Activated T-cell treated with anti-CD3 and anti-CD28 coated beads for 24 hours (primary cell): Measurements from ENCODE around the gene ERCC6.
A peak's percentile ranks its signal among the peaks of the same experiment; 100 is the strongest.

Source experiments
- DNase-seq: peaks from one replicate; pipeline ENCODE4 v3.0.0-alpha.2; 2020; ENCODE audit warnings: low read depth

The ERCC6 gene

DNA sequence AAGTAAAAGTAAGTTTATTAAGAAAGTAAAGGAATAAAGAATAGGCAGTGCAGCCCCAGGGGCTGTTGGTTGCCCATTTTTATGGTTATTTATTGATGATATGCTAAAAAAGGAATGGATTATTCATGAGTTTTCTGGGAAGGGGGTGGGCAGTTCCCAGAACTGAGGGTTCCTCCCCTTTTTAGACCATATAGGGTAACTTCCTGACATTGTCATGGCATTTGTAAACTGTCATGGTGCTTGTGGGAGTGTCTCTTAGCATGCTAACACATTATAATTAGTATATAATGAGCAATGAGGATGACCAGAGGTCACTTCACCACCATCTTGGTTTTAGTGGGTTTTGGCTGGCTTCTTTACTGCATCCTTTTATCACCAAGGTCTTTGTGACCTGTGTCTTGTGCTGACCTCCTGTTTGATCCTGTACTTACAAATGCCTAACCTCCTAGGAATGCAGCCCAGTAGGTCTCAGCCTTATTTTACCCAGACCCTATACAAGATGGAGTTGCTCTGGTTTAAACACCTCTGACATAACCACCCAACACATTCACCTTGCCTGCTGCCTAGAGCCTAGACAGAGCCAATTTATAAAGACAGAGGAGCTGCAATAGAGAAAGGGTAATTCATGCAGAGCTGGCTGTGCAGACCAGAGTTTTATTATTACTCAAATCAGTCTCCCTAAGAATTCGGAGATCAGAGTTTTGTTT is 10.9 kb upstream of the ERCC6 start:
- no peak for DNase-seq

DNA sequence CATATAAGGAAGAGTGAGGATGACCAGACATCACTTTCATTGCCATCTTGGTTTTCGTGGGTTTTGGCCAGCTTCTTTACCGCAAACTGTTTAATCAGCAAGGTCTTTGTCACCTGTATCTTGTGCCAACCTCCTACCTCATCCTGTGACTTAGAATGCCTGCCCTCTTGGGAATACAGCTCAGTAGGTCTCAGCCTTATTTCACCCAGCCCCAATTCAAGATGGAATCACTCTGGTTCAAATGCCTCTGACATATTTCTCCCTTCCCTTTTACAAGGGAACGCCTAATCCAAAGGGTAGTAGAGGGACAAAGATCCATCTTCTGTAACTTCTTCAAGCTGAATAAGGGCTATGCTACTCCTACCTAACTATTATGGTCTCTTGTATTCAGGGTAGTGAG is 4.7 kb upstream of the ERCC6 start:
- no peak for DNase-seq

DNA sequence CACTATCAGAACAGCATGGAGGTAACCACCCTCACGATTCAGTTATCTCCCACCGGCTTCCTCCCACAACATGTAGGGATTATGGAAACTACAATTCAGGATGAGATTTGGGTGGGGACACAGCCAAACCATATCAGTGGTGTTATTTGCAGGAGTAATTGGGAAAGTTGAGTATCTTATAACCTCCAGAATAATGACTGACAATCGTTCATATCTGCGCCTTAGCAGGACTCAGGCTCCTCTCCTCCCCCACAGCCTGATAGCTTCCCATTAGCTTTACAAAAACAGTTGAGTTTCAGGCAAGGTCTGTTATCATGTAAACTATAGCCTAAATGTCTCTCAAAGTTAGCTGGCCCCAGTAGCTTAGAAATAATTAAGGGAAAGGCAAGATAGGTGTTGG is 3.4 kb upstream of the ERCC6 start:
- no peak for DNase-seq

DNA sequence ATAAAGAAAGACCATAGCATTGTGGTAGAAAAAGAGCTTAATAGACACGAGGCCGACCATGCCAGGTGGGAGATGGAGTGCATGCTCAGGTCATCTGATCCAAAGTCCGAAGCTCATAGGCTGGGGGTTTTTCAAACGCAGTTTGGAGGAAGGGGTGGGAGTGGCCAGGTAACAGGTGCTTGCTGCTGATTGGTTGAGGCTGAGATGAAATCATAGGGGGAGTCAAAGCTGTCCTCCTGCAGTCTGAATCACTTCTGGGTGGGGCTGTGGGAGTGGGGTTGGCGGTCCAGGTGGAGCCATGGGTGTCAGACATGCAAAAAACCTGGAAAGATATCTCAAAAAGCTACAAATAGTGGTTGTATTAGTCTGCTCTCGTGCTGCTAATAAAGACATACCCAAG is 2.8 kb upstream of the ERCC6 start:
- DNase-seq = no peak

DNA sequence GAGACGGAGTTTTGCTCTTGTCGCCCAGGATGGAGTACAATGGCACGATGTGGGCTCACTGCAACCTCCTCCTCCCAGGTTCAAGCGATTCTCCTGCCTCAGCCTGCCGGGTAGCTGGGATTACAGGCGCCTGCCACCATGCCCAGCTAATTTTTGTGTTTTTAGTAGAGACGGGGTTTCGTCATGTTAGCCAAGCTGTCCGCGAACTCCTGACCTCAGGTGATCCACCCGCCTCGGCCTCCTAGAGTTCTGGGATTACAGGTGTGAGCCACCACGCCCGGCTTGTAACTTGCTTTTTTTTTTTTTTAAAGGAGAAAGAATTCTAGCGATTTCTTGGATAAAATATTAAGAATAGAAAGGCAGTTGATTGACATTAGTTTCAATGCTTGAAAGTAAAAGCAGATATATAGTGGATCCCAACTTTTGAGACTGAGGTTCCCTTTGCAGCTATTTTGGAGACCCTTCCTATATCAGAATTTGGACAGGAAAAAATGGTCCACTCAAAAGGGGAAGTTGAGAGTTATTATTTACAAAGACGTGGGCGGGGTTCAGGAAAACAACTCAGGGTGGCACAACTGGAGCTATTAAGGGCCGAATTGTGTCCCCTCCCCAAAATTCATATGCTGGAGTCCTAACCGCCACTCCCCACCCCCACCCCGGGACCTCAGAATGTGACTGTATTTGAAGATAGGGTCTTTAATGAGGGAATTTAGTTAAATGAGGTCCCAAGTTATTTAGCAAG is 1.3 kb upstream of the ERCC6 start:
- DNase-seq = no peak

DNA sequence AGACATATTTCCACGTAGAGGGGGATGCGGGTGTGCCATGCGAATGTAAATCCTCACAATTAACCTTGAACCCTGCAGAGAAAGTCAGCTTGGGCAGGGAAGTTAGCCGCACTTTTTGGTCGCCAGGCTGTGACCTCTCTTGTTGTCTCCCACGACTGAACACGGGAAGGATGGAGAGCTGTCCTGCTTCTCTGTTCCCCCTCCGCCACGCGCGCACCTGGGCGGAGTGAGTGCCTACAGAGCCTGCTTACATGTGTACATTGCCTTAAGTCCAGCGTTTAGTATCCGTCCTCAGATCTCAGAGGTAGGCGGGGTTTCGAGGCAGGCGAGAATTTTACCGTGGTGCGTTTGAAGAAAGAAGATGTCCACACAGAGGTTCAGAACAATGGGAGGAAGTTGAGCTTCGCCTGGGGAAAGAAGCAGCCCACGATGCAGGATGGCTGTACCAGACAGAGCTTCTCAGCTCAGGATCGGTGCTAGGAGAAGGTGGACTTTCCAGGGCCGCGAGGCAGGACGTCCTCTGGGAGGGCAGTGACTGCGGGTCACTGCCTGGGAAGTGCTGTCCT is 482 bp upstream of the ERCC6 start:
- peak; percentile 2 for DNase-seq

DNA sequence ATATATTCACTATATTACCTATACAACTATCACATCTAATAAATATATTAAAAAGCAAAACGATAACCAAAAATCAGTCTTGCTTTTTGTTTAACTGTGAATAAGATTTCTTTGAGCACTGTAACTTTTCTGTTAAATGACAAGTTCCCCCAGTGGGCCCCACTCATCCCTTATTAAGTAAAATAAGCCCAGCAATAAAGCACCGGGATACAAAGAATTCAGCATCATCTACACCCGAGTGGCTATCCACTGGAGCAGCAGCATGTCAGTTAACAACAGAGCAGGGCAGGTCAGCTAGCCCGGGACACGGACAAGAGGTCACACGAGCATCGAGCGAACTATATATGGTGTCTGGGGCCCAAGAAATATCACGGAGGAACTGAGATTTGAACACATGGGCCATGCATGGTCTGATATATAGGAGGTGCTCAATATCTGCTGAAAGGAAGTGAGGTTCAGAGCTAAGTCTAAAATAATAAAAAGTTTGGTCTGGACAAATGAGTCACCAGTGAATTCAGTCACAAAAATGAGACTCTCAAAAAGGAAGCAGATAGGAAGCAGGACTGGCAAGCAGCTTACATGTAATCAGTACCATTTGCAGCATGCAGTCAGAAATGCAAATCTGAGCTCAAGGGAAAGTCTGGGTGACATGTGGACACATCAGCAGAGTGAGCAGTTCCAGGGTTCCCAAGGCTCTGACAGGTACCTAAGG is 4.1 kb downstream of the ERCC6 start:
- no peak for DNase-seq

DNA sequence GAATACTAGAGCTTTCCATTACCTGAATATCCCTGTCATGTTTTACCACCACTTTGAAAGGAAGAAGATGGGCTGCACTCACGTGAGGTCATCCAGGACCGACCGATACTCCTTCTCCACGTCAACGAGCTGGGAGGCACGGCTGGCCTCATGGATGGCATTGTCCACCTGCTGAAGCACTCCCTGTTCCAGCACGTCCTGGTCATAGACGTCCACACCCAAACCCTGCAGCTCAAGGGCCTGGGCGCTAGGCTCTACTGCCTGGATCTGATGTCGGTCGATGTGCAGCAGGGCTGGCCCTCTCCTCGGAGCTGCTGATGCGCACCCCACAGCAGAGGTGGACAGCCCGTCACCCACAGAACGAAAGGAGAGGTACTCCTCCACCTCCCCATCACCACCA is 6.5 kb downstream of the ERCC6 start:
- no peak for DNase-seq

DNA sequence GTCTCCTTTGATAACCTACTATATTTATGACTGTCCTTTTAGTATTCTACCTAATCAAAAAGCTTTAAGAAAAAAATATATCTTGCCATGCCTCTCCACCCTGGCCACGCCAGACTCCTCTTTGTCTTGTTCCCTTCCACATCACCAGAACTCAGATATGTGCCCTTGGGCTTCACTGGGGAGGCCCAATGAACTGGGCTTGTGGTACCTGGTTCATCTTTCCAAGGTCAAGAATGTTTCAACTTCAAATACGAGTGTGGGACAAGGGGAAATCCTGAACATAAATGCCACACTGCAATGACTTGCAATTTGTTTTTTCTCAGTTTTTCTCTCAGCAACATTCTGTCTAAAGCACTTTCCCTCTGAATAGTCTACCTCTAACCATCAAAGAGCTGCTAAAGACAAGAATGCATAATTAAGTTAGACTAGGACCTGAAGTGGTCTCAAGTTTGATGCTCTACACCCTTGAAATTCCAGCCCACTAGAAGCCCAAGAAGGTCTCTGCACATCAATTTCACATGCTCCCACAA is 9.9 kb downstream of the ERCC6 start:
- DNase-seq = no peak

DNA sequence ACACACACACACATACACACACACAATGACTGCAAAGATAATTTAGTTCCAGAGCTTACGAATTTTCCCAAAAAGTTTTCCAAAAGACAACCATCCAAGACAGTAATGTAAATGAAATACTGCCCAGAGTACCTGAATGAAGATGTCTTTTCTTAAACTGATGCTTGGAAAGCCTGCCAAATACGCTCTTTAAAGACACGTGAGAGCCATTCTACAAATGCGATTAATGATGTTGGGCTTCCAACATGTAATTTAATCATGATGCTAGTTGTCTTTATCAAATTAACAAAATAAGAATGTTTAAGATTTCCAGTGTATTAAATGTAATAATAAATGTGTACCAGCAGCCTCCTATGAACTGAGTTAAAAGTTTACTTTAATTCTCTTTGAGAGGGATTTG is 11.1 kb downstream of the ERCC6 start:
- DNase-seq = no peak

DNA sequence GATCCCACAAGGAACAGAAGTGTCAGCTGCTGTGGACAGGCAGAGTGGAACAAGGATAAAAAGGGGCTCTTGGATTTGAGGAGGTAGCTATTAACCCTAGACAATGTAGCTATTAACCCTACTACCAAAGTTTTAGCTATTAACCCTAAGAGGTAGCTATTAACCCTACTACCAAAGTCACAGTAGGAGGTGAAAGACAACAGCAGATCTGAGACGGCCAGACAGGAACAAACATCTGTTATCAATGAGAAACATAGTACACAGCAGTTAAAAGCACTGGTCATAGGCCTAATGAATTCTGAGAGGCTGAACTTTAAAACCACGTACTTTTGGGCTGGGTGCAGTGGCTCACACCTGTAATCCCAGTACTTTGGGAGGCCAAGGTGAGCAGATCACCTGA is 11.9 kb downstream of the ERCC6 start:
- no peak for DNase-seq

DNA sequence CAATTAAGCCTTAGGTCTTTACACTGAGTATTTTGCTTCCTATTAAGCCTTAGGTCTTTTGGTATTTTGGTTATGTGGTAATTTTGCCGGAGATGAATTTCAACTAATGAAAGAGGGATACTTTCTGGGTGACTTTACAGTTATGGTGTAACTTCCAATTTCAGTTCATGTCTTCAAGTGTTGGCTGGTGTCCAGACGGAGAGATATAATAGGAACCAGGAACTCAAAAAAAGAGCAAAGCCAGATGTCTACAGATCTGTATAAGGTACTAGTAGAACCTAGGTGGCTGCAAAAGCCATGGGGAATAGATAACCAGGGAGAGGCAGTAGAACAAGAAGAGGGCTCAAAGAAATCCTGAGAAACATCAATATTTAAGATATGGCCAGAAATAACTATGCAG is 12.3 kb downstream of the ERCC6 start:
- DNase-seq = no peak

DNA sequence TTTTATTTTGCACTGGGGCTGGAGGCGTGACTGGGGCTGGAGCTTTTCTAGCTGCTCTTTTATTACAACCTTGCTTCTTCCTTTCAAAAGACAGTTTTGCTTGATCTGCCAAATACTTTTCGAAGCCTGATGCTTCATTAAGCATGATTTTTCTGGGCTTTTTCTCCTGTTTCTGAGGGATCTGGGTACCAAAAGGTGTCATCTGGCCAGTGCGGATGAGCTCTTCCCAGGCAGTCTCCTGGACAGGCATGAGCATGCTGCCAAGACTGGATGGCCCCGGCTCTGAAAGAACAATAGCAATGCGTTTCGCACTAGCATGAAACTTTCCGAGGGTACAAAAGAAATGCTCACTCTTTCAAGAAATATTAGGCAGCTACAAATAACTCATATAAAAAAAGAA is 14.4 kb downstream of the ERCC6 start:
- DNase-seq = no peak

DNA sequence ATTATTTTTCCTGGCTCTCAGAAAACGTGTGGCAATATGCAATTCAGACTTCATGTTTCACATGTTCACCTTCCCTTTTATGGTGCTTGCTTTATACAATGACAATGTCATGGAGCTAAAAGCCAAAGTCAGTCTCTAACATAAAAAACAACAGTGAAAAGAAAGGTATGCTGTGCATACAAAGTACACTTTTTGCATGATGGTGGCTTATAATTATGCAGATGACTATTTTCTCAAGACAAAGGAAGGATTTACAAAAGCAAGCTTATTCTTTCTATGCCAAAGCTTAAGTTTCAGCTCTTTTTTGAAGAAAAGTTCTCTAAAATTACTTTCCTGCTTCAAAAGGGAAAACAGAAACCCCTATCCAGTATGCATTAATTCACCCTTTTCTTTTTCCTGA is 15.6 kb downstream of the ERCC6 start:
- DNase-seq = no peak

DNA sequence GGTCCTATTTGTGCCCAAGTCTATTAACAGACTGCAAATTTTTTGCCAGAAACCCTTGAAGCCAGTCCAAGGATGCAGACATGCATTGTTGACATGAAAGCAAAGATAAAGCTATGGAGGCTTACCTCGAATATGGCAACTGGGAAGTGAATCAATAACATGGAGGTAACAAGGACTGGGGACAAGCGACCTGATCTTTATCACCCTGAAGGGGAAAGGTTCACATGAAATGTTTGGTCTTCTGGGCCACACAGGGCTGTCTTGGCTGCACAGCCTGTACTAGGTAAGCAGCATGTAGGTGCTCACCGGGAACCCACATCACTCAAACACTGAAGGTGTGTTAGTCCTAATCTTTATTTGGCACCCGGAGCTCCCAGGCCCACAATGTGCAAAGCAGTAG is 17.9 kb downstream of the ERCC6 start:
- DNase-seq = no peak

DNA sequence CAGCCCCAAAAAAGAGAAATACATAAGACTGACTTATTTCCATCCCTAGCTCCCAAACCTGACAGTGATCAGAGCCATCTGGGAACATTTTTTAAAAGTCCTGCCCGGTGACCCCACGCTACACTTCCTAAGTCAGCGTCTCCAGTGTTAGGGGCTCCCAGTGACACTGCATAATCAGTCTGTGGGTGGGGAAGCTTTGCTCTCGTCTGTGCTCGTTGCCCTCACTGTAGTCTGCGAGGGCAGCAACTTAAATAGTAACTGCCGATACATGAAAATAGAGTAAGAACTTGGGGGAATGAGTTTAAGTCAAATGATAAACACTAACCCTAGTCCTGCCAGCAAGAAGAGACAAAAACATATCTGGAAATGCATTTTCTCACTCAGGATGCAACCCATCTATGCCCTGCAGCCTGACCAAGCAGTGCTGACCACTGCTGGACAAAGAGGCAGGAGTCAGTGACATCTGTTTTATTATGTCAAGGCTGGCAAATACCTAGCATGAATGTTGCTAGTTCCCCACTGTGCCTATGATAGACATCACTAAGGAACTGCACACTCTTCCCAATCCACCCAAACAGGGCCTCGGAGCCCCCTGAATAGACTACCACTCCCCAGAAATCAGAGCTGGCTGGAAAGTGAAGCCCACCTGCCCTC is 18.7 kb downstream of the ERCC6 start:
- no peak for DNase-seq

DNA sequence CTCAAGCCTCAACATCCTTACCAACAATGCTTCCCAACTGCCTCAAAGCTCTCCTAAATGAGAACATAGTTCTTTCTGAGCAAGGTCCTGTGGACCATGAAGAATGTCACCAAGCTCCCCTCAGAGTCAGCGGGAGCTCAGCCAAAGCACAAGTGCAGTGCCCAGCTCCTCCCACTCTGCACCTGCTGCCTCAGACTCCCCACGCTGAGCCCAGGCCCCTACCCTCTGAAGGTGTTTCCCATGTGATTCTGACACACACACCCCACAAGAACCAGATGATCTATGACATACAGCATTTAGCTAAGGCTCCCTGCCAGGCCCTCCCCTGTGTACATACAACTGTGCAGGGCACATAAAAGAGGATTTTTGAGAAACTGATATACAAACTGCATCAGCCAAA is 19.2 kb downstream of the ERCC6 start:
- no peak for DNase-seq

DNA sequence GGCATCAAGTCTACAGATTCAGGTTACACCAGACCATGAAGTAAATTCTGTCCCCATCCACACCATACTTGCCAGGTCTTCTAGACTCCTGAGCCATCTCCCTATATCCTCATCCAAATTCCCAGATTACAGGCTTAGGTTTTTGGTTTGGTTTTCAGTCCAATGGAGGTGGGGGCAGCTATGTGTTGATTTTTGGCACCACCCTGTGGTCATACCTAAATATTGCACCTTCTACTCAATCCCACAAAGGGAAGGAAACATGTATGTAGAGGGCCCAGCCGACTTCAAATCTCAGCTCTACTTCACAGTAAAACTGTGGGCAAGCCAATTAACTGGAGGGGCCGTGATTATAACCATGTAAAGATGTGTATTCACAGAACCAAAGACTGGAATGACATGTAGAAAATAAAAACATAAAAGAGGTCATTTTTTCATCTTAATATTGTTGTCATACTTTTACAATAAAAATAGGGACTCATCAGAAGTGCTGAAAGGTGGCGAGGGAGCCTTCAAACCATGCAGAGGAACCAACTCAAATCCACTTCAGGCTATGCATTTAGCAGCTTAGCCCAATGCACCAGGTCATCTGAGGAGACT is 19.8 kb downstream of the ERCC6 start:
- peak; percentile 11 for DNase-seq

DNA sequence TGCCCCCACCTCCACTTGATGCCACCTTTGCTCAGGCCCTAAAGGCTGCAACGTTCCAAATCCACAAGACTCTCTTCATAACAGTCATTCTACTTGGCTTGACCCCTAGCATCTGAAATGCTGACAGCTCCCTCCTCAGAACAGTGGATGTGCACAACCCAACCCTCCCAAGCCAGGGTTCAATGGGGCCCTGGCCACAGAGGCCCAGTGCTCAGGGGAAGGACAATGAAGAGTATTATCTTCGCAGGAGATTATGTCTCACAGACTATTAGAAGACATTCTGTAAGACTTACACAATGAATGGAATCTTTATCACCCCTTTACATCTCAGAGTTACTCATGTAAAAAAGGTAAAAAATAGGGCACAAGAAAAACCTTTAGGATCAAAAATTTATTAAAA is 20.4 kb downstream of the ERCC6 start:
- DNase-seq = no peak

DNA sequence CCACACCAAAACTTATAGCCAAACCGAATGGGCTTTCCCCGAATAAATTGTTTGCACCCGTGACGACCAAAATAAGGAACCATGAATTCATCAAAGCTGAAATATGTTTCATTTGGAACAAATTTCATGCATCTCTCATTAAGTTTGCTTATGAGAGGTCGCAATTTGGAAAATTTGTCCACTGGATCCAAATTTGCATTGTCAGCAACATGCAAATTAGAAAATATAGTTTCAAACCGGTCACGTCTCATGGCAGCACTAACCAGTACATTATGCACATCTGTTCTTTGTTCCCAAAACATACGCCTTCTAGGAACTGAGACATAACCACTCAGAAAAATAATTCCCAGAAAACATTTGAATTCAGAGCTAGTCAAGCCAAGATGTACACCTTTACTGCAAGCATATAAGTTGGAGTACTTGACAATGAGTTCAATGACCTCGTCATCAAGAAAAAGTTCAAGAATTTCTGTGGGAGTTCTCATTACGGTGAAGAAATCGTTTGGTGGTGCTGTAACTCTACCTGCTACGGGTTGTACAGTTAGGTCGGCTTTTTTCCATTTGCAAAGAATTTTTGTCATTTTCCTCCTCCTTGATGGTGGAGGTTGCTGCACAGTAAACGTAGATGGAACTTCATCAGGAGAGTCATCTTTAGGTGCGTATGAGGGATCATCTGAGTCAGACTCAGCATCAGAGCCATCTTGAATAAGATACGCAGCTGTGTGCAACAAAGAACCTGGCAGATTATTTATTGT is 22.5 kb downstream of the ERCC6 start:
- no peak for DNase-seq
